OCI-LY1 (cell line): Measurements from ENCODE around the gene GPX3.

Source experiments
- EZH2 ChIP-seq: fragments of 200-600 bp; sonication (generic), shearing (Covaris generic); IDR thresholded peaks from 2 replicates; pipeline ENCODE4 v1.8.0; 2017; ENCODE audit warnings: borderline replicate concordance, mixed run types, mild to moderate bottlenecking, antibody characterized with exemption, low read length, moderate library complexity, mixed read lengths
- TF ChIP-seq, protein P1 (sequence below): fragments of 200-600 bp; sonication (generic), shearing (Covaris generic); IDR thresholded peaks from 2 replicates; pipeline ENCODE4 v1.5.1; 2017; ENCODE audit warnings: mild to moderate bottlenecking, antibody characterized with exemption, low read length, moderate library complexity, mixed read lengths

DNA sequence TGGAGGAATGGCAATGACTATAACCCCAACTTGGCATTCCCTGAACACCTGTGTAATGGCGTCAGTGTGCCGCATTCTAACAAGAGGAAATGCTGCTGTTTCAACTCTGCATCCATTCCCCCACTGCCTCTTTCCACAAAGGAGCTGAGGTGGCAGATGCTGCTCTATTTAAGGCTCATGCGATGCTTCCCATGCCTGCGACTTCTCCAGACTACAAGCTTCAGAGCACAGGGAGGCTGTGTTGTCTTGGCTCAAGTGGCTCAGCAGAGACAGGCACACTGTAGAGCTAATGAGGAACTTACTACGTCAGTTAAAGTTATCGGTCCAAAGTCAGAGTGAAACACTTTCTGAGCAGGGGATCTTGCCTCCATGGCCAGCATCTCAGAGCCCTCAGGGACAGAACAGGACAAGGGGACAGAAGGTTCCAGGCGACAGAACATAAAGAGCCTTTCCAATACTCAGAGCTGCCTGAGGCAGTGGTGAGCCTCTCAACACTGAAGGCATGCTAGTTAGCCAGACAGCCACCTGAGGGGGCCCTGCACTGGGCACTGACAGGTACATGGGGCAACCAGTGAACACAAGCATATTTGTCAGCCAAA, 38.6 kb downstream of the GPX3 start:
- TF ChIP-seq, protein P1, sequence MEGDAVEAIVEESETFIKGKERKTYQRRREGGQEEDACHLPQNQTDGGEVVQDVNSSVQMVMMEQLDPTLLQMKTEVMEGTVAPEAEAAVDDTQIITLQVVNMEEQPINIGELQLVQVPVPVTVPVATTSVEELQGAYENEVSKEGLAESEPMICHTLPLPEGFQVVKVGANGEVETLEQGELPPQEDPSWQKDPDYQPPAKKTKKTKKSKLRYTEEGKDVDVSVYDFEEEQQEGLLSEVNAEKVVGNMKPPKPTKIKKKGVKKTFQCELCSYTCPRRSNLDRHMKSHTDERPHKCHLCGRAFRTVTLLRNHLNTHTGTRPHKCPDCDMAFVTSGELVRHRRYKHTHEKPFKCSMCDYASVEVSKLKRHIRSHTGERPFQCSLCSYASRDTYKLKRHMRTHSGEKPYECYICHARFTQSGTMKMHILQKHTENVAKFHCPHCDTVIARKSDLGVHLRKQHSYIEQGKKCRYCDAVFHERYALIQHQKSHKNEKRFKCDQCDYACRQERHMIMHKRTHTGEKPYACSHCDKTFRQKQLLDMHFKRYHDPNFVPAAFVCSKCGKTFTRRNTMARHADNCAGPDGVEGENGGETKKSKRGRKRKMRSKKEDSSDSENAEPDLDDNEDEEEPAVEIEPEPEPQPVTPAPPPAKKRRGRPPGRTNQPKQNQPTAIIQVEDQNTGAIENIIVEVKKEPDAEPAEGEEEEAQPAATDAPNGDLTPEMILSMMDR, result peak; percentile 63
- TF ChIP-seq EZH2, result no peak
